Dendritic cell treated with granulocyte-macrophage colony-stimulating factor and Interleukin-4, amounts not matched to agents 40 ng/mL and 50 ng/mL, for 4 days (primary cell): ENCODE results near the gene SLC44A4.

Experiments
- H3K27ac Mint-ChIP-seq: one replicate; pipeline ENCODE4 v1.8.0; 2022; ENCODE audit warnings: mild to moderate bottlenecking, mixed read lengths
- H3K27me3 Mint-ChIP-seq: one replicate; pipeline ENCODE4 v1.8.0; 2022; ENCODE audit warnings: mild to moderate bottlenecking, mixed read lengths
- H3K36me3 Mint-ChIP-seq: one replicate; pipeline ENCODE4 v1.8.0; 2022; ENCODE audit warnings: low read depth, mixed read lengths
- H3K4me1 Mint-ChIP-seq: one replicate; pipeline ENCODE4 v1.8.0; 2022; ENCODE audit warnings: low read depth, mixed read lengths
- H3K4me3 Mint-ChIP-seq: one replicate; pipeline ENCODE4 v1.8.0; 2022; ENCODE audit warnings: mild to moderate bottlenecking, moderate library complexity, mixed read lengths
- H3K9me3 Mint-ChIP-seq: one replicate; pipeline ENCODE4 v1.8.0; 2022; ENCODE audit warnings: mixed read lengths
- intact Hi-C: fragments of 100-400 bp; cut with micrococcal nuclease; formaldehyde crosslinking; loops from one replicate; pipeline ENCODE4 v1.15.0; 2022

The SLC44A4 gene

GRCh38 chr6:31897612-31898382, 19.0 kb upstream of the SLC44A4 start, which contains the start of gene EHMT2:
Gene EHMT2, minus strand, starts transcription at chr6:31897698. Its CDS starts 21 bp downstream, at chr6:31897677.
- intact Hi-C loops: loop anchor here (5.0 kb wide), 1 partner anchor 60 kb away; the partner anchor contains the start of genes NELFE and SKIC2
- H3K4me3 Mint-ChIP-seq: peak within 1 kb of the TSS; percentile 89
- peak within 1 kb of the TSS; percentile 88 for H3K27ac Mint-ChIP-seq
- H3K36me3 Mint-ChIP-seq: peaks cover 66% of the 10 kb centered on the region
- no peaks in the 10 kb centered on the region for H3K27me3 Mint-ChIP-seq
- peaks cover 50% of the 10 kb centered on the region for H3K4me1 Mint-ChIP-seq
- H3K9me3 Mint-ChIP-seq: no peaks in the 10 kb centered on the region

GRCh38 chr6:31896856-31897611, 18.2 kb upstream of the SLC44A4 start:
- intact Hi-C loops: loop anchor here (5.0 kb wide), 1 partner anchor 60 kb away; the partner anchor contains the start of genes NELFE and SKIC2
- Mint-ChIP-seq H3K4me1 (peaks cover 50% of the 10 kb centered on the region), H3K9me3 (no peaks in the 10 kb centered on the region), H3K27ac (peak overlapping the region; percentile 49), H3K36me3 (peaks cover 73% of the 10 kb centered on the region), H3K4me3 (peak overlapping the region; percentile 75), H3K27me3 (no peaks in the 10 kb centered on the region)

DNA sequence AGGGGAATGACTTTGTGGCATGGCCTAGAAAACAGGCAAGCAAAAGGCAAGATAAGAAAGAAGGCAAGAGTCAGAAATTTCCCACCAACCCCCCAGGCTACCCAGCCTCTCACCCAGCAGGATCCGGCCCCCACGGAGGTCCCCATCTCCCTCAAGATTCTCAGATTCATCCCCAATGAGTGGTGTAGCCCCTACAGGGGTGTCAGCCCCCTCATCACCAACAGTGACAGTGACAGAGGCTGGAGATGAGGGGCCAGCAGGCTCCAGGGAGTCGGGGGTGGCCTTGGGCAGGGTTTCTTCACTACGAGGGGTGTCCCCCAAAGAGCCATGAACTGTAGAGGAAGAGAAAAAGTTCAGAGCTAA, 17.7 kb upstream of the SLC44A4 start:
- Mint-ChIP-seq H3K27ac (peak overlapping the region; percentile 49), H3K36me3 (peaks cover 79% of the 10 kb centered on the region), H3K9me3 (no peaks in the 10 kb centered on the region), H3K4me3 (peak overlapping the region; percentile 75), H3K27me3 (no peaks in the 10 kb centered on the region), H3K4me1 (peaks cover 51% of the 10 kb centered on the region)
- intact Hi-C loops: loop anchor here (5.0 kb wide), 1 partner anchor 61 kb away; the partner anchor contains the start of genes NELFE and SKIC2

DNA sequence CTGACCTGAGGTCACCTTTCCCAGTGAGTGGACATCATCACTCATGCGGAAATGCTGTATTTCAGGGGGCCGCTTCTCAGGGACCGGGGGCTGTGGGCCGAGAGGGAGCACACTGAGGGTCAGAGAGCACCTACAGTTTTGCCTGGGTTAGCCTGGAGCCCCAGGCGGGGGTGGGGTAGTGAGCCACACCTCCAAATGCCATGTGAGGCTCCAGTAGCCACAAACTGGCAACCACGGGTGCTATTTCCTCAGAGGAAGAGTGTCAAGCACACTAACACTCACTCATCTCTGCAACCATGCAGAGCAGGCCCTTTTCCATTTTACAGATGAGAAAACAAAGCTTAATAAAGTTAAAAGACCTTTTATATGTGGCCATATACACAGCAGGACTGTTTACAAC, 14.0 kb upstream of the SLC44A4 start:
- H3K9me3 Mint-ChIP-seq: no peaks in the 10 kb centered on the region
- intact Hi-C loops: no loop called here

GRCh38 chr6:31889331-31889972, 10.7 kb upstream of the SLC44A4 start:
- Mint-ChIP-seq H3K36me3 (peaks cover 97% of the 10 kb centered on the region), H3K27ac (no peak overlapping the region), H3K4me1 (peaks cover 14% of the 10 kb centered on the region), H3K9me3 (no peaks in the 10 kb centered on the region), H3K4me3 (no peak overlapping the region), H3K27me3 (no peaks in the 10 kb centered on the region)
- intact Hi-C loops: no loop called here

More for the DNA sequence above, 14.0 kb upstream of the SLC44A4 start:
- Mint-ChIP-seq H3K4me3 (no peak overlapping the region), H3K27ac (no peak overlapping the region), H3K36me3 (peaks cover 89% of the 10 kb centered on the region), H3K4me1 (peaks cover 23% of the 10 kb centered on the region), H3K27me3 (no peaks in the 10 kb centered on the region)

- intact Hi-C loops: no loop called here
- Mint-ChIP-seq H3K27me3 (no peaks in the 10 kb centered on the region), H3K4me1 (peaks cover 14% of the 10 kb centered on the region), H3K27ac (no peak overlapping the region), H3K4me3 (no peak overlapping the region), H3K9me3 (no peaks in the 10 kb centered on the region), H3K36me3 (peaks cover 97% of the 10 kb centered on the region)
Measured at GRCh38 chr6:31888276-31889258, 9.8 kb upstream of the SLC44A4 start.

GRCh38 chr6:31887173-31888007, 8.6 kb upstream of the SLC44A4 start:
- no peaks in the 10 kb centered on the region for H3K9me3 Mint-ChIP-seq
- no peak overlapping the region for H3K27ac Mint-ChIP-seq
- H3K4me3 Mint-ChIP-seq: no peak overlapping the region
- peaks cover 97% of the 10 kb centered on the region for H3K36me3 Mint-ChIP-seq
- H3K27me3 Mint-ChIP-seq: no peaks in the 10 kb centered on the region
- peaks cover 11% of the 10 kb centered on the region for H3K4me1 Mint-ChIP-seq
- intact Hi-C loops: no loop called here

DNA sequence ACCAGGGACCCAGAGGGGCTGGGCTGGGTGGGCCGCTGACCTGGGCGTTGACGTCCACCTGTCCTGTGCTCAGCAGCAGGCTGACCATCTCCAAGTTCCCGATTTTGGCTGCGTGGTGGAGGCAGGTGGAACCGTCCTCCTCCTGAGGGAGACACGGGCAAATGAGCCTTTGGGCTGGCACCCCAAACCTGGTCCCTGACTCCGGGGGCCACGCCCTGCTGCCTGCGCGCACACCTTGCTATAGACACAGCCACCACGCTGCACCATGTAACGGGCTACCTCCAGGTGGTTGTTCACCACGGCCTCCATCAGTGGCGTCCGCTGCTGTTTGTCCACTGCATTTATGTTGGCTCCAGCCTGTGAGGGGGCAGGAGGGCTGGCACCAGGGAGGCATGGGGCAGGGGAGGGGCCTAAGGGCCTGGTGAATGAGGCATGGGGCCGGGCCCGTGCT, 7.8 kb upstream of the SLC44A4 start:
- H3K27ac Mint-ChIP-seq: no peak overlapping the region
- H3K4me1 Mint-ChIP-seq: peaks cover 6% of the 10 kb centered on the region
- H3K27me3 Mint-ChIP-seq: no peaks in the 10 kb centered on the region
- no peak overlapping the region for H3K4me3 Mint-ChIP-seq
- no peaks in the 10 kb centered on the region for H3K9me3 Mint-ChIP-seq
- intact Hi-C loops: no loop called here
- H3K36me3 Mint-ChIP-seq: peaks cover 97% of the 10 kb centered on the region

DNA sequence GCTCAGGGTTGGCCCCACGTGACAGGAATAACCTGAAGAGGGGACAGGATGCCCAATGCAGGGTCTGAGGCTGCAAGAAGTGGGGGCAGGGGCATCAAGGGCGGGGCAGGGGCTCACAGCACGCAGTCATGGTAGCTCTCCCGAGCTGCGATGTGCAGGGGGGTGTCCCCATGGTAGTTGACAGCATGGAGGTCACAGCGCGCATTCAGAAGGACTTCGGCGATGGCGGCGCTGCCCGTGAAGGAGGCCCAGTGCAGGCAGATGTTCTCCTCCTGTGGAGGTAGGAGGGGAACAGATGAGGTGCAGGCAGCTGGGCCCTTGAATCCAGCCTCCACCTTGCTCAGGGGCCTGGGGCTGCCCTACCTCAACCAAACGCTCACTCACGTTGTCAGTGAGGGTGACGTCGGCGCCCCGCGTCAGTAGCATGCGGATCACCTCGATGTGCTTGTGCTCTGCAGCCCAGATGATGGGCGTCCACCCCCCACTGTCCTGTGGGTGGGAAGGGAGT, 5.8 kb upstream of the SLC44A4 start:
- Mint-ChIP-seq H3K27ac (no peak overlapping the region), H3K27me3 (no peaks in the 10 kb centered on the region), H3K4me3 (no peak overlapping the region), H3K4me1 (peaks cover 5% of the 10 kb centered on the region), H3K36me3 (peaks cover 100% of the 10 kb centered on the region), H3K9me3 (no peaks in the 10 kb centered on the region)
- intact Hi-C loops: no loop called here

DNA sequence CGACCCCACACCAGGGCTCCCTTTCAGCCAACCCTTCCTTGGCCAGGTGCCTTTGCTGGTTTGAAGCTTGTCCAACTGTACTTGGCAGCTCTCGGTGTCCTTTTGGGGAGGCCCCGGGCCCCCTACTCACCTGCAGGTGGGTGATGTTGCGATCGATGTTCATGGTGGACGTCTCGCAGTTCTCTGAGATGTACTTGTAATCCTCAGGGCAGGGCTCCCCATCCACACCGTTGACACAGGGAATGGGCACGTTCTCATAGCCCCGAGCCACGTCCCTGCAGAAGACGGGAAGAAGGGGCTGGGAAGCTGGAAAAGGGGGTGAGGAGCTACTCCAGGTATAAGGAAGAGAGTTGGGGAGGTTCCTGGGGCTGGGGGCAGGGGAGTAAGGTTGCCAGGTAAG, 4.9 kb upstream of the SLC44A4 start:
- H3K4me1 Mint-ChIP-seq: no peaks in the 10 kb centered on the region
- intact Hi-C loops: no loop called here
- H3K27ac Mint-ChIP-seq: no peak overlapping the region
- H3K36me3 Mint-ChIP-seq: peaks cover 96% of the 10 kb centered on the region
- H3K4me3 Mint-ChIP-seq: no peak overlapping the region
- no peaks in the 10 kb centered on the region for H3K27me3 Mint-ChIP-seq
- H3K9me3 Mint-ChIP-seq: no peaks in the 10 kb centered on the region

DNA sequence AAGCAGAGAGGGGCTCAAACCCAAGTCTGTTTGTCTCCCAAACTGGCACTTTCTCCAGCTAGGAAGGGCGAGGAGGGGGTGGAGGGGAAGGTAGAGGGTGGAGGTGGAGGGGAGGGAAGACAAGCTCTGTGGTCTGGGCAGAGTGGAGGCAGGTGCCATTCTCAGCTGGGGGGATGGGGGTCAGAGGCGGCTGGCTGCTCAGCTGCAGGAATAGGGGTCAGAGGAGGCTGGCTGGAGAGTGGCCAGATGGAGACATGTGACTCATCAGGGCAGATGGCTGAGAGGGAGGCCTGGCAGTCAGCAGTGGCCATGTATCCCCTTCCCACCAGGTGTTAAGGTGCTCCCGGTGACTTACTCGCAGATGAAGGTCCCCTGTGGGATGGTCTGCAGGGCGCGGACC, 3.5 kb upstream of the SLC44A4 start:
- intact Hi-C loops: no loop called here
- H3K4me3 Mint-ChIP-seq: no peak overlapping the region
- no peak overlapping the region for H3K27ac Mint-ChIP-seq
- H3K9me3 Mint-ChIP-seq: no peaks in the 10 kb centered on the region
- peaks cover 82% of the 10 kb centered on the region for H3K36me3 Mint-ChIP-seq
- no peaks in the 10 kb centered on the region for H3K4me1 Mint-ChIP-seq
- H3K27me3 Mint-ChIP-seq: no peaks in the 10 kb centered on the region

GRCh38 chr6:31881136-31881859, 2.5 kb upstream of the SLC44A4 start:
- H3K36me3 Mint-ChIP-seq: peaks cover 72% of the 10 kb centered on the region
- no peaks in the 10 kb centered on the region for H3K27me3 Mint-ChIP-seq
- H3K27ac Mint-ChIP-seq: no peak overlapping the region
- no peak overlapping the region for H3K4me3 Mint-ChIP-seq
- intact Hi-C loops: no loop called here
- H3K9me3 Mint-ChIP-seq: no peaks in the 10 kb centered on the region
- no peaks in the 10 kb centered on the region for H3K4me1 Mint-ChIP-seq
